CD4-positive, alpha-beta T cell treated with Interleukin-12 subunit alpha and Interleukin-12 subunit beta, for 1 hour (primary cell): Measurements from ENCODE around the gene NGEF.
"Not testable (repeated sequence)": the region's sequence is repeated elsewhere in the genome, so short reads cannot be mapped to it uniquely, and the experiment has no call there.

Experiments
- DNase-seq: peaks from one replicate; pipeline ENCODE4 v3.0.0-alpha.2; 2020

The NGEF gene

DNA sequence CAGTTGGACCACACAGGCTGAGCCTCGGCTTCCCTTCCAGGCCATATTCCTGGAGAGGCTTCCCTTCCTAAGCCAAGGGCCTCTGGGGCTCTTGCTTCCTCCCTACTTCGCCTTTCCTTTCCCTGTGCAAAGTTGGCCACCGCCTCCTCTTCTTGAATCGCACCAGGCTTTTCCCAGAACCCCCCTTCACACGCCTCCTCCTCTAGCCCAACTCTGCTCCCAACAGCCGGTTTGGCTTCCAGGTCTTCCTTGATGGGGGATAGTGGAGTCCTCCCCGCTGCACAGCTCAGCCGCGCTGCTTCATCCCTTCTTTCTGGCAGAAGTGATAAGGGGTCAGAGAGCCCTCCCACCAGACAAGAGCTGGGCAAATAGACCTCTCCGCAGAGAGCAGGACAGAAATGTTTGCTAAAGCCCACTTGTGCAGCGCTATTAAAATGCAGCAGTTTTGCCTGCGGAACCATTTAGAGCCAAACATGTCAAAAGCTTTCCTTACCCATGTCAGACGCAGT is 86.6 kb downstream of the NGEF start:
- DNase-seq: no peak

DNA sequence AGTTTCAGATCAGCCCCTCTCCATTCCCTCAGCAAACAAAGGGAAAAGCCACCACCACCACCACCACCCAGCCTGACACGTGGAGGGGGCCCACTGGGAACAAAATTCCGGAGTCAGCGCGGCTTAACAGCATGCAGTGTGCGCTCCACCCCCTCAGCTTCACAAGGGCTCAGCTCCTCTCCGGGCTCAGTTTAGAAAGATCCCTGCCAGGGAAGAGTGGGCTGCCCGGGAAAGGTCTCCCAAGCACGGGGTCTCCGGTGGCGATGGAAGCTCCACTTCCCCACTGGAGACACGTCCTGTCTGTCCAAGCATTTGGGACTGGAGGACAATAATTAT is 87.3 kb downstream of the NGEF start:
- DNase-seq: no peak

DNA sequence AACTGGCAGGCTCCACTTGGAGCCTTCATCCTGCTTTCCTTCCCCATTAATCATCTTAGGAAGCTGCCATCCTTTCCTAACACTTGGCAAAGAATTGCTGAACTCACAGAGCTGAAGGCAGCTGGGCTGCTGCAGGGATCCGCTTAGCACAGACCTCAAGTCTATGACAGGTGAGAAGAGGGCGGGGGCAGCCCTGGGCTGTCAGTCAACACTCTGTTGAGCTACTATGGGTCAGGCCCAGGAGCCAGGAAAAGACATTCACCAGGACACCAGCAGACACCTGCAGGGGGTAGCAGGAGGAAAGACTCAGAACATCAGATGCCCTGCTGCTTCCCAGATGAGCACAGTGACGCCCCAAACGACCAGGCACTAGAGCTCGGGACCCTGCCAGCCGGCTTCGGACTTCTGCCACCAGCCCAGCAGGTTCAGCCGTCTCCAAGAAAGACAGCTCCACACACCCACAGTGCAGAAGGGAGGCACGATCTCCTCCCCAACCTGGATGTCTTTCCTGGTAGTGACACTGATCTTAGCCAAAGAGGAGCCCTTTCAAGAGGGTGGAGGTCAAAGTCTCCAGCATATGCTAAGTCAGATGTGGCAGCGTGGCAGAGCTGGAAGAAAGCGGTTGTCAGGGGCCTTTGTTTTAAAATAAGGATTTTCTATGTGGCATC is 87.8 kb downstream of the NGEF start:
- DNase-seq: no peak

DNA sequence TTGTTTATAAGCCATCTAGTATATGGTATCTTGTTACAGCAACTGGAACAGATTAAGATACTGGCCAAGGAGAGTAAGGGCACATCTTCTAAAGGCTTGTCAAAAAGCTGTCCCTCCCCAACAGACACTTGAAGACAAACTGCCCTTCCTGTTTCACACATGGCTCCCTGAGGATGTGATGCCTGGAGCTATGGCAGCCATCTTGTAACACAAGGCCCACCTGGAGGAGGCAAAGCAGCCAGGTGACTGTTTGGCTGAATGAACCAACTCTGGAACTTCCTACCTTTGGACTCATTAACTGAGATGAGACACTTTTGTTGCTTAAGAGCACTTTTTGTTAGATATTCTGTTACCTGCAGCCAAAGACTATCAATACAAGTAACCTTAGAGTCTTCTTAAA is 88.6 kb downstream of the NGEF start:
- no peak for DNase-seq

DNA sequence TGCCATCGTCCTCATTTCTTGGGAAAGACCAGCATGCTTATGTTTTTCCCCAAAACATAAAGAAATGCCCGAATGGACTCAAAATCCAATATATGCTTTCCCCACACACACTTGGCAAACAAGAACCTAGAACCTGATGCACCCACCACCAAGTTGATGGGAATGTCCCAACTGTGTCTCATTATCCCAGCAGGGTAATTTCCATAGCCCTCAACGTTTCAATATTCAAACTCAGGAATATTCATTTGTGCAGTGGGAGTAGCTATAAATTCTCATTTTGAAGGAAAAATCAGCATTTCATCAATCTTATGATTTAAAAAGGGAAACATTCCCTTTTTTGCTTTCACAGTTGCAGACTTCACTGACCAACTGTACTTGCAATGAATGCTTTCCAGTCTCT is 92.3 kb downstream of the NGEF start:
- no peak for DNase-seq

DNA sequence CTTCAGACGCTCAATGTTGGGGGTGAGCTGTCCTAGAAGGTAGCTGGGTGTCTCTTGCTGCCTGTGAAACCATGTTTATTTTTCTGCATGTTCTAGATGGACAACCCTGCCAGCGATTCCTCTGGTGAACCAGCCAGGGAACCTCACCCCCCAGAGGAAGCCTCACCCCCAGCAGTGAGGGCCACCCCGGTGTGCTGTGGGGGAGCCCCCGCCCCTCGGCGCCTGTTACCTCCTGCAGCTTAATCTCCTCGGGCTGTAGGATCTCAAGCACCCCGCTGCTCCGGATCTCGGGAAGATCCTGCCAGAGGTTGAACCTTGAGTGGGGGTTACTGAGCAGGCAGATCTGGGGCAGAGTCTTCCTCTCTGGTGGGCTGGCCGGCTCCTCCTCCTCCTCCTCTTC is 93.0 kb downstream of the NGEF start:
- DNase-seq: no peak

DNA sequence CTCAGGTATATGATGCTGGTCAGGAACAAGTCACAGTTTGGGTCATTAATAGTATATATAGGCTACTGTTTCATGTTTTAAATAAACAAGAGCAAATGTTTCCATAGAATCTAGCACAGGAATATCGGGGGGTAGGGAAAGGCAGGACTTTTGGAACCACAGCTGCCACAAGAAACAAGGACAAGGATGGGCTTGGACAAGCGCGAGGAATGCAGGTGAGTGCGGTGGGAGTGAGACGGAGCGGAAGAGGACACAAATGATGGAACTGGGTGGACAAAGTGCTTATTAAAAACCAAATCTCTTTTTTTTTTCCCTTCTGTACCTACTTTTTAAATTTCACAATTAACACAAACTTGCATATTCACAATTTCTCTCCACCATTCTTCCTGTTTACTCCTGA is 93.9 kb downstream of the NGEF start:
- DNase-seq: no peak

DNA sequence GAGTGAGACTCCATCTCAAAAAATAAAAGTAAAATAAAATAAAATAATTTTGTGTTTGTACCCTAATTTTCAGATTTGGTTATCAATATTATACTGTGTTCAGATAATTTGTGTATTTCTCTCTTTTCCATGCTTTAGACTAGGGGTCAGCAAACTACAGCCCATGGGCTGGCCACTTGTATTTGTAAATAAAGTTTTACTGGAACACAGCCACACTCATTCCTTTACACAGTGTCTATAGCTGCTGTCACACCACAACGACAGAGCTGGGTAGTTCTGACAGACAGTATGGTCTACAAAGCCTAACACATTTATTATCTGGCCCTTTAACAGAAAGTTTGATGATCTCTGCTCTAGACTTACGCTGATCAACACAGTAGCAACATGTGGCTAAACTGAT is 99.2 kb downstream of the NGEF start:
- no peak for DNase-seq

DNA sequence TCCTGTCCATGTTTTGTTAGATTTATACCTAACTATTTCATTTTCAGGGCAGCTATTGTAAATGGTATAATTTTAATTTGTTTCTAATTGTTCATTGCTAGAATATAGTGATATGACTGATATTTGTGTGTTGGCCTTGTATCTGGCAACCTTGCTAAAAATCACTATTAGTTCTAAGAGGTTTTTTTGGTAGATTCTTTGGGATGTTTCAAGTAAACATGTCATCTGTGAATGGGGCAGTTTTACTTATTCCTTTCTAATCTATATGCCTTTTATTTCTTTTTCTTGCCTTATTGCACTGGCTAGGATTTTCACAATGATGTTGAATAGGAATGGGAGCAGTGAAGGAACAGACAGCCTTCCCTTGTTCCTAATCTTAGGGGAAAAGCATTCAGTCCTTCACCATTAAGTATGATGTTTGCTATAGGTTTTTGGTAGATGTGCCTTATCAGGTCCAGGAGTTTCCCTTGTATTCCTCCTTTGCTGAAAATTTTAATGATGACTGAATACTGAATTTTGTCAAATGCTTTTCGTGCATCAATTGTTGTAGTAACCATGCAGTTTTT is 101.3 kb downstream of the NGEF start:
- no peak for DNase-seq

DNA sequence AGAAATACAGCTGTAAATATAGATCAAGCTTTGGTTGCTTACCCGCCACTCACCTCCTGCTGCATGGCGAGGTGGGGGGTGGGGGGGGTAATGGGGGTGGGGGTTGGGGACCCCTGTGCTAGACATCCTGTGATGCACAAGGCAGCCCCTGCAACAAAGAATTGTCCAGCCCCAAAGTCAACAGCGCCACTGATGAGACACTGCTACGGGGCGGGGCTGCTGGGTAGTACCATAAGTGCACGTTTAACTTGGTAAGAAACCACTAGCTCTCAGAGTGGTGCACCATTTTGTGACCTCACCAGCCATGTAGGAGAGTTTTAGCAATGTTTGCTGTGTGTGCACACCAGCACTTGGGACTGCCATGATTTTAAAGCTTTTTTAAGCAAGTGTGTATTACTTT is 102.7 kb downstream of the NGEF start:
- DNase-seq: no peak

DNA sequence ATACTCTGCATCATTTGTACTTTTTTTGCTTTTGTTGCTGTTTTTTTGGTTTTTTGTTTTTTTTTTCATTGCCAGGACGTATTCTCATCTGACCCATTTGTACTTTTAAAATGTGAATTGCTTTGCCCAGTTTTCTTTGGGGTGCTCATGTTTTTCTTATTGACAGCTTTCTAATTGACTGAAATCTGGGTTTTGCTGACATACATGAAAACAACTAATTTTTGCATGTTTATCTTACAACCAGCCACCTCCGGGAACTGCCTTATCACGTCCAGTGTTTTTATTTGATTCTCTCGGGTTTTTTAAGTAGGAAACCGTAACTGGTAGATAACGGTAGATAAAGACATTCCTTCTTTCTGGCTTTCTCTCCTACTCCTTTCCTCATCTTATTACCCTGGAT is 104.4 kb downstream of the NGEF start:
- no peak for DNase-seq

DNA sequence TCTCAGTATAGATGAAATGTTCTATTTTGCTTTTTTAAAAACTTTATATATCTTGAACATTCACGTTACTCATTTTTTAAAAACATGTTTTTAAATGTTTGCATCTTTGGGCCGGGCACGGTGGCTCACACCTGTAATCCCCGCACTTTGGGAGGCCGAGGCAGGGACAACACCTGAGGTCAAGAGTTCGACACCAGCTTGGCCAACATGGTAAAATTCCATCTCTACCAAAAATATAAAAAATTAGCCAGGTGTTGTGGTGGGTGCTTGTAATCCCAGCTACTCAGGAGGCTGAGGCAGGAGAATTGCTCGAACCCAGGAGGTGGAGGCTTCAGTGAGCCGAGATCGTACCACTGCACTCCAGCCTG is 105.4 kb downstream of the NGEF start:
- not testable (repeated sequence) for DNase-seq

DNA sequence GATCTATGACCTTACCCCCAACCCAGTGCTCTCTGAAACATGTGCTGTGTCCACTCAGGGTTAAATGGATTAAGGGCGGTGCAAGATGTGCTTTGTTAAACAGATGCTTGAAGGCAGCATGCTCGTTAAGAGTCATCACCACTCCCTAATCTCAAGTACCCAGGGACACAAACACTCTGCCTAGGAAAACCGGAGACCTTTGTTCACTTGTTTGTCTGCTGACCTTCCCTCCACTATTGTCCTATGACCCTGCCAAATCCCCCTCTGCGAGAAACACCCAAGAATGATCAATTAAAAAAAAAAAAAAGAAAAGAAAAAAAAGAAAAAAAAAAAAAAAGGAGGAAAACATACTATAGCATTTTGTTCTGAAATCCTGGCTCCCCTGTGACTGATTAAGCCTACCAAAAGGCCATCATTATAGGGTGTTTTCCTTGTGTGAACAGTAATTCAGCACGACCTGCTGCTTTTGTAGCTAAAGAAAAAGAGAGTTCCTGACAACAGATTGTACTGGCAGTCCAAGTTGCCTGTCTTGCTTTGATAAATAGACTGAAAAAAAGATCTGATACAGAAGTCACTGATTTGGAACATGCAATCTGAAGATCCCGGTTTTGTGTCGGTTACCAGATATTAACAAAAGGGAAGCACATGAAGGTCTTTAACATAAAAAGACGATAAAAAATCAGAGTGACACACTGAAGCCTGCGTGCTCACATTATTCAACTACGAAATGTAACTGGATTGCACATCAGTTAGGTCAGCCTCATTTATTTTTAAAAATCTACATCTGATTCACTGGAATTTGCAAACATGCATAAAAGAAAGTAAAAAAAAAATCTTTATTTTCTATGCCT is 106.0 kb downstream of the NGEF start:
- DNase-seq: not testable (repeated sequence)

DNA sequence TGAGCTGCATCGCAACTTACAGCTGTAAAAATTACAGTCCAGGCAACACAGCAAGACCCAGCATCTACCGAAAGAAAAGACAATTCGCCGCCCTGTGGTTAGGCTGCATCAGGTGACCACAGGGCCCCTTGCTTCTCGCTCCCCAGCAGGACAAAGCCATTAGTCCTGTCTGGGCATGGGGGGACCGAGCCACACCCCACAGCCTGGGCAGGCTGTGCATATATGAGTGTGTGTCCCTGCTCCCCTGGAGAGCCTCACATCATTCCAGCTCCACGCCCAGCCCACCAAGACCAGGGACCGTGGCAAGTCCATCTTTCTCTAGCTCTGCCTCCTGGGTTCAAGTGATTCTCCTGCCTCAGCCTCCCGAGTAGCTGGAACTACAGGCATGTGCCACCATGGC is 109.1 kb downstream of the NGEF start:
- DNase-seq: no peak

DNA sequence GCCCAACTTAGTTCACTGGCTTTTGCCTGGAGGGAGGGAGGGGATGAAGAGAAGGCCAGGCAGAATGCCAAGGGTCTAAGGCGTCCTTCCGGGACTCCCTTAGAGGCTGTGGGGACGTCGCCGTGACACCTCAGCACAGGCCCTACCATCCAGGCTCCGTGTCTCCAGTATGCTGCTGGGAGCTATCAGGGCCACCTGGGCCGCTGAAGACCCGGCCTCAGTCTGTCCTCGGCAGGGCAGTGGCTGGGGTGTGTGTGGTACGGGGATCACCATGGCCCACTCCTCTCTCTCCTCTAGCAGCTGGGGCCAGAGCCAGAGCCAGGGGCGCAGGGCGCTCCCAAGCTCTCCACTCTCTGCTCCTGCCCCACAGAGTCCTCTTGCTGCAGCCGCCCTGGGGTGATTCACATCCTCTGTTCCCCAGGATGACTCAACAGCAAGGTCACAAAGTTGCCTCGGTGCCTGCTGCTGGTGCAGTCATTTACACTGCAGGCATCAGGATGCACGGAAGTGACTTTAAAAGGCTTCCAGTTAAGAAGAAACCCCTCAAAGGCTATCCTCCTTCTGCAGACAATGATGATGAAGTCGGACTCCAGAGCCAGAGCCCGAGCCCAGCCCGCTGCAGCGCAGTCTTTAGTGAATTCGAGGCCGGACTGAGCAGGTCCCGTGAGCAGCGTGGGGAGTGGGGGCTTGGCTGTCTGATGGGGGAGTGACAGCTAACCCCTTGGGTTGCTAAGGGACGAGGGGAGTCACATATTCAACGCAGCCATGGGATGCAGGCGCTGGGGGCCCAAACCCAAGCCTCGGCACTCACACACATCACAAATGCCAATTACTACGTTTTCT is 111.1 kb downstream of the NGEF start:
- no peak for DNase-seq

DNA sequence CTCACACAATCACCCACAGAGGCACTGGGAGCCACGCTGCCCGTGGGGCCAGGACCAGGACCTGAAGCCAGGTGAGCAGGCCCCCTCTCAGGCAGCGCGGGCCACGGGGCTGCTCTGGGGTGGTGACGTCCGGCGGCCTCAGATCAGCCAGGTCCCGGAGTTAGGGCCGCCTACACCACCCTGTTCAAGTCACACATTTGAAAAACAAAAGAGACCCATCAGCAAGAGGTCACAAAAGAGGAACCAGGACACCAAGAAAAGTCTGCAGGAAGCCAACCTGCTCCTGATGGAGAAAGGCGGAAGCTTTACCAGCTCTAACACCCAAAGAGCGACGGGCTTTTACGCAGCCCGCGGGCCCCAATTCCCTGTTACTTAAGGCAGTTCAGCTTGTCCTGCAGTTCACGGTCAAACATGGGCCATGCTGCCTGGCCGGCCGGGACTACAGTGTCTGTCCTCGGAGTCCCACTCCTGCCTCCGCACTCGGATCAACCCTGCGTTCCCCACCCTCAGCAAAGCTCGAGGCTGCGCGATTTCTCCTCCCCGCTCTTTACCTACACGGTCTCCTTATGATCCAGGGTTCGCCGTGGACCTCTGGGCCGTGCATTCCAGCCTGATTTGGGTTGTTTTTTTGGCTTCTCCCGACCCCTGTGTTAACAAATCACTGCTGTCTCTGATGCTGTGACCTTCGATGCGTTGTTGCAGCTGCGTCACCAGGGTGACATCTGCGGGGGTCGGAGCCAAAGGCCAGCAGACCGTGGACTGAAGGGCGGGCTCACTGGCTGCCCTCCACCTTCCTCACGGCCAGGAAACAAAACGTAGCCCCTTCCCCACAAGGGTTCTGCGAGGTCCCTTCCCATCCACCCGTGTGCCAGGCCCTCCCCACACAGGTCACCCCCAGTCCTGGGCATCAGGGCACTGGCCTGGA is 112.0 kb downstream of the NGEF start:
- no peak for DNase-seq

DNA sequence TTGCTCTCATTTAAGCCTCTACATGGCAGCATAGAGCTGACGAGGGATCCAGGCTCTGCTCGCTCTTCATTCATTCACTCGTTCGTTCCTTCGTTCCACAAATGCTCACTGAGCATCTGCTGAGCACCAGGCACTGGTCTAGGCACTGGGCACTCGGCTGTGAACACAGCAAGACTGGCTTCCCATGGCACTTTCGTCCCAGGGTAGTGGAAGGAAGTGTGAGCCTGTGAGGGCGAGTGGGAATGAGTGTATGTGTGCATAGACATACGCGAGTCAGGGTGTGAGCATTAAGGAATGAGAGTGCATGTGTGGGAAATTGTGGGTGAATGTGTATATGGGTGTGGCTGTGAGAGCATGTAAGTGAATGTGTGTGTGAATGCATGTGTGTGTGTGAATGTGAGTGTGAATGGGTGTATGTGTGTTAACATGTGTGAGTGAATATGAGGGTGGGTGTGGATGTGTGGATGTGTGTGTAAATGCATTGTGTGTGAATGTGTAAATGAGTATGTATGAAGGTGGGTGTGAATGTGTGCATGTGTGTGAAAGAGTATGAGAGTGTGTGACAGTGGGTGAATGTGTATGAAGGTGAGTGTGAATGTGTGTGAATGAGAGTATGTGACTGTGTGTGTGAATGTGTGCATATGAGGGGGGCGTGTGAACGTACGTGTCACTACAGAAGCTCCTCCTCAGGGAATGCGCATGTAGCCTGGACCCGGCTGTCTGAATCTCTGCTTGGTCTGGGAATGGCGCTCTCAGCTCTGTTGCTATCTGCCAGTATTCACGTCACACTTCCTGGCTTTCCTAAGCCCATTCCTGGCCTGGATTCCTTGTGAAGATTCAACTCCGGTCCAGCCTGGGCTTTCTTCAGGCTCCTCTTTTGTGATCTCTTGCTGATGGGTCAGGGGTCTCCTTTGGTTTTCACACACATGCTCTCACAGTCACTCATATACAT is 114.2 kb downstream of the NGEF start:
- DNase-seq: no peak

DNA sequence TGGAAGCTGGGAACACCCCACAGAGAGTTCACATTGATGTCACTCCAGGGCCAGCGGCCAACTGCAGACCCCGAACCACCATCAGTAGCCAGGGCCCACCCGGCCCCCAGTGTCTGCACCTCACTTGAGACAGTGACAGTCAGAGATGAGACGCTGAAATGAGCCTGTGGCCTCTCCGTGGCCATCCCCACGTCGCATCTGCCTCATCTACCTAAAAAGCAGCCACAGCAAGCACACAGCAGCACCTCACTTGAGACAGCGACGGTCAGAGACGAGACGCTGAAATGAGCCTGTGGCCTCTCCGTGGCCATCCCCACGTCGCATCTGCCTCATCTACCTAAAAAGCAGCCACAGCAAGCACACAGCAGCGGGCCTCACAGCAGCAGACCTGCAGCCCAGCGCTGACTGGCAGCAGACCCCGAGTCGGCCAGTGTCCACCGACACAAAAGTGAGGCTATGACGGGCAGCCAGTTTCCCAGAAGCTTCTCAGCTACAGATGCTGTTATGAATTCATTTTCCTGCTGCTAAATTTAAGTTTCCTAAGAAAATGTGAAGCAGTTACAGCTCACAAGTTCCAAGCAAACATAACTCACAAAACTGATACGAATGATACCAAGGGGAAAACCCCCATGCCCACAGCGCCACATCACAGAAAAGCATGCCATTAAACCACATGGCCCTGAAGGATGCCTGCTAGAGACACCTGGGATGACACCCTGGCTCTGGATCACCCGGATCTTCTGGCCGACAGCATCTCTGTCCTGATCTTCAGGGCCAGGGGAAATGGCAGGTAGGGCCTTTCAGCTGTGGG is 115.3 kb downstream of the NGEF start:
- no peak for DNase-seq

DNA sequence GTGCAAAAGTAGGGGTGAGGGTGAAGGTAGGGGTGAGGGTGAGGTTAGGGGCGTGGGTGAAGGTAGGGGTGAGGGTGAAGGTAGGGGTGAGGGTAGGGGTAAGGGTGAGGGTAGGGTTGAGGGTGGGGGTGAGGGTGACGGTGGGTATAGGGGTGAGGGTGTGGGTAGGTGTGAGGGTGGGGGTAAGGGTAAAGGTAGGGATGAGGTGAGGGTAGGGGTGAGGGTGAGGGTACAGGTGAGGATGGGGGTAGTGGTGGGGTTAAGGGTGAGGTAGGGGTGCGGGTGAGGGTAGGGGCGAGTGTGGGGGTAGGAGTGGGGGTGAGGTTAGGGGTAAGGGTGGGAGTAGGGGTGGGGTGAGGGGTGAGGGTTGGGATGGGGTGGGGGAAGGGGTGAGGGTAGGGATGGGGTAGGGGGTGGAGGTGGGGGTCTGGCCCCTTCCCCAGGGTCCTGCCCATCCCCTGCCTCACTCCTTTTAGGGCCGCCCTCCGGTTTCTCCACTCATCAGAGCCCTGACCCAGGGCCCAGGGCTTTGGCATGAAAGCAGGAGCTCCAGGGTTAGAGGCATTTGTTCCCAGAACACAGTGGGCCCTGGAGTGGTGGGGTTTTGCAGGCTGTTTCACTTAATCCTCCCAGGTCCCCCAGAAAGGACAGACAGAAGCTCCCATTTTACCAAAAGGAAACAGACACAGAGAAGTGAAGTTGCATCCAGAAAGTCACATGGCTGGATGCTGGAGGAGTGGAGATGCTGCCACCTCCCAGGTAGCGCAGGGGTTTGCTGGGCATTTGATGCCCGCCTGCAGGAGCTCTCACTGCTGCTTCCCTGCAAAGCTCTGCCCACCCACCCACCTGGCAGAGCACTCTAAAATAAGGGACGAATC is 116.1 kb downstream of the NGEF start:
- DNase-seq: no peak
